ENCODE results near the gene SLC38A1.

DNA sequence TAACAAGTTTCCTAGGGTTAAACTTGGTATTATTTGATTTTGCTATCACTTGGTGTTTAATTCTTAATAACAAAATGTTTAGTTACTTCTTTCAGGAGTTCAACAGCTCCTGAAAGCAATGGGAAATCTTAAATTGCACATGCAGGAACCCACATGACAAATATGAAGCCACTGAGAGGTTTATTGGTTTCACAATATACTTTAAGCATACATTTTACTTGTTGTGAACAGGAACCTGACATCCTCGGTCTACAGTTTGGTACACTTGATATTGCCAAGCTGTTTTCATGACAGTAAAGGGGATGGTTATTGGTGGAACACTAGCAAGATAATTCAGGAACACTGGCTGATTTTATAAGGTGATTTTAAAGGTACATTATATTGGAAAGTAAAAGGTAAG, 46.2 kb downstream of the SLC38A1 start:
- TF ChIP-seq, protein P1, sequence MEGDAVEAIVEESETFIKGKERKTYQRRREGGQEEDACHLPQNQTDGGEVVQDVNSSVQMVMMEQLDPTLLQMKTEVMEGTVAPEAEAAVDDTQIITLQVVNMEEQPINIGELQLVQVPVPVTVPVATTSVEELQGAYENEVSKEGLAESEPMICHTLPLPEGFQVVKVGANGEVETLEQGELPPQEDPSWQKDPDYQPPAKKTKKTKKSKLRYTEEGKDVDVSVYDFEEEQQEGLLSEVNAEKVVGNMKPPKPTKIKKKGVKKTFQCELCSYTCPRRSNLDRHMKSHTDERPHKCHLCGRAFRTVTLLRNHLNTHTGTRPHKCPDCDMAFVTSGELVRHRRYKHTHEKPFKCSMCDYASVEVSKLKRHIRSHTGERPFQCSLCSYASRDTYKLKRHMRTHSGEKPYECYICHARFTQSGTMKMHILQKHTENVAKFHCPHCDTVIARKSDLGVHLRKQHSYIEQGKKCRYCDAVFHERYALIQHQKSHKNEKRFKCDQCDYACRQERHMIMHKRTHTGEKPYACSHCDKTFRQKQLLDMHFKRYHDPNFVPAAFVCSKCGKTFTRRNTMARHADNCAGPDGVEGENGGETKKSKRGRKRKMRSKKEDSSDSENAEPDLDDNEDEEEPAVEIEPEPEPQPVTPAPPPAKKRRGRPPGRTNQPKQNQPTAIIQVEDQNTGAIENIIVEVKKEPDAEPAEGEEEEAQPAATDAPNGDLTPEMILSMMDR (conservative IDR thresholded peaks at IDR 0.05; ENCODE audit: low read depth, low read length): no peak
- TF ChIP-seq EZH2 (IDR thresholded peaks at IDR 0.05; ENCODE audit: low read length, unreplicated experiment): no peak
- no peak for TF ChIP-seq EZH2phosphoT487 (IDR thresholded peaks at IDR 0.05; ENCODE audit: borderline replicate concordance, low read length)
